Smooth muscle cell (in vitro differentiated cells): ENCODE results near the gene TSC22D1. TPM values are rescaled to one million over a fixed set of nuclear protein-coding genes. Genes with fewer than 3 reads are reported as not detected.

Experiments used
- DNase-seq: peaks from one replicate; lab custom pipeline; 2025; ENCODE audit not compliant: unreplicated experiment; lab: John Stamatoyannopoulos, UW
- H2AFZ ChIP-seq: fragments of 200-600 bp; sonication (generic); 2 replicates; pipeline ENCODE4 v1.6.0; 2016; ENCODE audit warnings: antibody characterized with exemption, low read depth, mild to moderate bottlenecking
- H3F3A ChIP-seq: fragments of 200-600 bp; sonication (generic); 2 replicates; pipeline ENCODE4 v1.6.0; 2017; ENCODE audit warnings: antibody characterized with exemption, low read depth
- H3K27ac ChIP-seq: fragments of 200-600 bp; sonication (generic); 2 replicates; pipeline ENCODE4 v1.5.1; 2016; ENCODE audit warnings: low read depth, mild to moderate bottlenecking
- H3K27me3 ChIP-seq: fragments of 200-600 bp; sonication (generic); 2 replicates; pipeline ENCODE4 v1.6.1; 2016; ENCODE audit warnings: low read depth, mild to moderate bottlenecking
- H3K36me3 ChIP-seq: fragments of 200-600 bp; sonication (generic); 2 replicates; pipeline ENCODE4 v1.5.1; 2016; ENCODE audit warnings: low read depth
- H3K4me1 ChIP-seq: fragments of 200-600 bp; sonication (generic); 2 replicates; pipeline ENCODE4 v1.5.1; 2016; ENCODE audit warnings: low read depth
- H3K4me2 ChIP-seq: fragments of 200-600 bp; sonication (generic); 2 replicates; pipeline ENCODE4 v1.6.0; 2016; ENCODE audit warnings: mild to moderate bottlenecking
- H3K4me3 ChIP-seq: fragments of 200-600 bp; sonication (generic); 2 replicates; pipeline ENCODE4 v1.5.1; 2016; ENCODE audit warnings: mild to moderate bottlenecking
- H3K79me2 ChIP-seq: fragments of 200-600 bp; sonication (generic); 2 replicates; pipeline ENCODE4 v1.6.0; 2016; ENCODE audit warnings: low read depth, mild to moderate bottlenecking
- H3K9ac ChIP-seq: fragments of 200-600 bp; sonication (generic); 2 replicates; pipeline ENCODE4 v1.6.0; 2016; ENCODE audit warnings: low read depth
- H3K9me3 ChIP-seq: fragments of 200-600 bp; sonication (generic); replicated peaks from 2 replicates; pipeline ENCODE4 v1.5.1; 2016; ENCODE audit warnings: low read depth
- H4K20me1 ChIP-seq: fragments of 200-600 bp; sonication (generic); 2 replicates; pipeline ENCODE4 v1.6.0; 2016; ENCODE audit warnings: low read depth
- CTCF ChIP-seq: fragments of 200-600 bp; sonication (generic); IDR thresholded peaks from 2 replicates; pipeline ENCODE4 v1.5.1; 2017; ENCODE audit warnings: borderline replicate concordance, mild to moderate bottlenecking, antibody characterized with exemption; ENCODE audit not compliant: insufficient read depth, poor library complexity, severe bottlenecking
- WGBS: methylation state at CpG from one replicate; pipeline ENCODE4 v1.1.7; 2016; ENCODE audit warnings: low lambda C conversion rate; 5-methylcytosine and 5-hydroxymethylcytosine counted together
- polyA plus RNA-seq: library from polyadenylated mRNA; unstranded; fragments of >200 nt; fragmentation: Nextera tagmentation; extraction: Ambion mirVana; gene quantifications from 2 replicates; pipeline ENCODE4 v1.2.1, GENCODE V29; 2016
- total RNA-seq: library from RNA; depleted of rRNA; stranded (reverse); fragments of >200 nt; gene quantifications from 2 replicates; pipeline ENCODE4 v1.2.3, GENCODE V29; 2014

The TSC22D1 gene
- total and polyA plus RNA-seq, 2 experiments from 2014 or later, result 117 to 159 TPM

DNA sequence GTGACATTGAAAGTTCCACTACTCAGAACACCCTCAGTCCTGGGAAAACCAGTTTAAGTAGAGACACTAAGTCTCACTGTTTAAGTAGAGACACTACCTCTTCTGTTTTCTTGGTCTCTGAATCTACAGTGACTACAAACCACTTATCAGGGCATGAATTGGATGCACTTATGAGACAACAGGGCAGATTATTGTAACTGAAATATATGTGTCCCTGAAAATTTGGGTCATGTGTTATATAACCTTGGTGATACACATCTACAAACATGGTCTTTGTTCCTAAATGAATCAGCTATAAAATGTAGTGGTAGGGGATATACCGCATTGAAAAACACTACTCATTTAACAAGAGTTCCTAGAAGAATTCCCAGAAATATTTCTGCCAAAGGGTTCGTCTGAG is 146.8 kb downstream of the TSC22D1 start:
- no peak overlapping the region for H3K4me2 ChIP-seq
- H3K4me3 ChIP-seq, result no peak overlapping the region
- no peak for TF ChIP-seq CTCF
- H3K27me3 ChIP-seq, result no peaks in the 10 kb centered on the region
- H3K36me3 ChIP-seq, result no peaks in the 10 kb centered on the region
- no peak overlapping the region for H3K9ac ChIP-seq
- H2AFZ ChIP-seq, result no peak overlapping the region
- no peaks in the 10 kb centered on the region for H3K9me3 ChIP-seq
- no peaks in the 10 kb centered on the region for H3K79me2 ChIP-seq
- WGBS, result 96% methylated on average over 2 of the region's 2 CpGs
- H3F3A ChIP-seq, result peaks cover 11% of the 10 kb centered on the region
- no peak overlapping the region for H3K27ac ChIP-seq
- DNase-seq, result no peak
- peaks cover 15% of the 10 kb centered on the region for H3K4me1 ChIP-seq
- peaks cover 26% of the 10 kb centered on the region for H4K20me1 ChIP-seq

- Histone ChIP-seq H3K36me3 (no peaks in the 10 kb centered on the region), H3K27me3 (no peaks in the 10 kb centered on the region), H3K9ac (no peak overlapping the region), H3K4me2 (no peak overlapping the region), H3K4me1 (no peaks in the 10 kb centered on the region), H3F3A (peaks cover 3% of the 10 kb centered on the region), H3K9me3 (no peaks in the 10 kb centered on the region), H3K79me2 (no peaks in the 10 kb centered on the region), H3K4me3 (no peak overlapping the region), H2AFZ (no peak overlapping the region), H4K20me1 (no peaks in the 10 kb centered on the region), H3K27ac (no peak overlapping the region)
- TF ChIP-seq CTCF, result no peak
- WGBS, result 87% methylated on average over 3 of the region's 3 CpGs
- no peak for DNase-seq
Measured at GRCh38 chr13:44426461-44426860, 149.7 kb downstream of the TSC22D1 start.

- H3K27ac ChIP-seq, result no peak overlapping the region
- H3K4me2 ChIP-seq, result no peak overlapping the region
- 92% methylated on average over 2 of the region's 2 CpGs for WGBS
- no peak overlapping the region for H3K4me3 ChIP-seq
- H3K79me2 ChIP-seq, result no peaks in the 10 kb centered on the region
- no peak for TF ChIP-seq CTCF
- H3F3A ChIP-seq, result no peaks in the 10 kb centered on the region
- H3K4me1 ChIP-seq, result no peaks in the 10 kb centered on the region
- H3K9me3 ChIP-seq, result no peaks in the 10 kb centered on the region
- no peaks in the 10 kb centered on the region for H3K27me3 ChIP-seq
- H3K9ac ChIP-seq, result no peak overlapping the region
- H2AFZ ChIP-seq, result no peak overlapping the region
- DNase-seq, result no peak
- no peaks in the 10 kb centered on the region for H3K36me3 ChIP-seq
- H4K20me1 ChIP-seq, result no peaks in the 10 kb centered on the region
Measured at GRCh38 chr13:44425815-44426078, 150.4 kb downstream of the TSC22D1 start.

DNA sequence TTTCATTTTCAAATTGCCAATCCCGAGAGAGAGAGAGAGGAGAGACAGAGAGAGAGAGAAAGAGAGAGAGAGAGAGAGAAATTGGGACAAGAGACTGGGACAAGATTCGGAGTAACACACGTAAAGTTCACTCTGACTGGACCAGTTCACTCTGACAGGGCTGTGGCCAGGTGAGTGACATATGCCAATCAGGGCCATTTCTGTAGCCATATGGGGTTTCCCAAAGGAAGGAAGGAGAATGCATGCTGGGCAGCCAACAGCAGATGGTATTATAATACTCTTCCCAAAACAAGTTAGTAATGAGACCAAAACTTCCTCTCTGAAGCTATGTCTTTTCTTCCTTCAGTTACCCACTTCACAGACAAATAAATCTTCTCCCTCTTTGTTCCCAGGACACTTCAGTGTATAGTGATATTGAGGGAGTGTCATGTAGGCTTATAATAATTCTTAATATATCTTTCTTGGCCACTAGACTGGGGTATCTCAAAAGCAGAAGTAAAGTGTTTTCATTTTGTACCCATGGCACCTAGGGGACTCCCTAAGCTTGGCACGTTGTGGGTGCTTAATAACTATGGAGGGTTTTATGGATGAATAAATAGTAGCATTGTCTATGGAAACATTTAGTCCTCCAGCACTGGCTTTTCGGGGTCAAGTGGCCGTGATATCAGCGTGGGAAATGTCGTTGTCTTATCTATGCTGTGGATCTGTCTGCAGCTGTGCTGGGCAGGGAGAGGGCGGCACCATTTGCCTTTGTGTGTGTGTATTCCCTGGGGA is 150.9 kb downstream of the TSC22D1 start:
- H3K4me1 ChIP-seq, result no peaks in the 10 kb centered on the region
- no peak overlapping the region for H3K4me3 ChIP-seq
- H3K36me3 ChIP-seq, result no peaks in the 10 kb centered on the region
- no peak for TF ChIP-seq CTCF
- WGBS, result 81% methylated on average over 9 of the region's 9 CpGs
- H3K4me2 ChIP-seq, result no peak overlapping the region
- no peaks in the 10 kb centered on the region for H4K20me1 ChIP-seq
- H3K79me2 ChIP-seq, result no peaks in the 10 kb centered on the region
- no peaks in the 10 kb centered on the region for H3K27me3 ChIP-seq
- H3K9me3 ChIP-seq, result no peaks in the 10 kb centered on the region
- no peak overlapping the region for H3K9ac ChIP-seq
- H2AFZ ChIP-seq, result no peak overlapping the region
- no peak overlapping the region for H3K27ac ChIP-seq
- no peaks in the 10 kb centered on the region for H3F3A ChIP-seq
- no peak for DNase-seq
